Measurements from ENCODE around the gene TWNK. TPM values are rescaled to one million over a fixed set of nuclear protein-coding genes. Genes with fewer than 3 reads are reported as not detected.

Gene TWNK
- total RNA-seq, 2 donors from 2014 or later: 4.6 to 11.4 TPM

- intact Hi-C loops (cut with DNase I): no loop called here
- no peak overlapping the region for H3K9ac ChIP-seq (ENCODE audit: low read depth in 2 of 2, low read length in 2 of 2)
- no peak overlapping the region for H3K27ac ChIP-seq
- peaks cover 18% of the 10 kb centered on the region for H3K36me3 ChIP-seq
- H3K27me3 ChIP-seq: no peaks in the 10 kb centered on the region
- H3K4me1 ChIP-seq: no peaks in the 10 kb centered on the region
- DNase-seq: no peak
- no peak overlapping the region for H3K4me3 ChIP-seq
- H3K9me3 ChIP-seq: no peaks in the 10 kb centered on the region
- TF ChIP-seq CTCF (IDR thresholded peaks at IDR 0.05): no peak
Measured at GRCh38 chr10:100976906-100977305, 10.4 kb upstream of the TWNK start.

- intact Hi-C loops (cut with DNase I): no loop called here
- no peak overlapping the region for H3K27ac ChIP-seq
- H3K27me3 ChIP-seq: no peaks in the 10 kb centered on the region
- no peaks in the 10 kb centered on the region for H3K4me1 ChIP-seq
- H3K9ac ChIP-seq (ENCODE audit: low read depth in 2 of 2, low read length in 2 of 2): no peak overlapping the region
- no peak overlapping the region for H3K4me3 ChIP-seq
- no peak for TF ChIP-seq CTCF (IDR thresholded peaks at IDR 0.05)
- peaks cover 18% of the 10 kb centered on the region for H3K36me3 ChIP-seq
- DNase-seq: no peak
- no peaks in the 10 kb centered on the region for H3K9me3 ChIP-seq
Measured at GRCh38 chr10:100977436-100977835, 9.9 kb upstream of the TWNK start.

GRCh38 chr10:100978121-100978900 is 9.0 kb upstream of the TWNK start:
- intact Hi-C loops (cut with DNase I): no loop called here
- no peaks in the 10 kb centered on the region for H3K27me3 ChIP-seq
- peaks cover 18% of the 10 kb centered on the region for H3K36me3 ChIP-seq
- no peak for DNase-seq
- no peaks in the 10 kb centered on the region for H3K9me3 ChIP-seq
- no peak overlapping the region for H3K4me3 ChIP-seq
- TF ChIP-seq CTCF (IDR thresholded peaks at IDR 0.05): no peak
- no peaks in the 10 kb centered on the region for H3K4me1 ChIP-seq
- no peak overlapping the region for H3K9ac ChIP-seq (ENCODE audit: low read depth in 2 of 2, low read length in 2 of 2)
- H3K27ac ChIP-seq: no peak overlapping the region

- no peak for DNase-seq
- Histone ChIP-seq H3K9ac (ENCODE audit: low read depth in 2 of 2, low read length in 2 of 2) (no peak overlapping the region), H3K4me1 (no peaks in the 10 kb centered on the region), H3K27me3 (no peaks in the 10 kb centered on the region), H3K4me3 (no peak overlapping the region), H3K27ac (no peak overlapping the region), H3K9me3 (no peaks in the 10 kb centered on the region), H3K36me3 (peaks cover 18% of the 10 kb centered on the region)
- intact Hi-C loops (cut with DNase I): no loop called here
- no peak for TF ChIP-seq CTCF (IDR thresholded peaks at IDR 0.05)
Measured at GRCh38 chr10:100978901-100979195, 8.5 kb upstream of the TWNK start.

GRCh38 chr10:100979791-100980272 is 7.5 kb upstream of the TWNK start:
- H3K9ac ChIP-seq (ENCODE audit: low read depth in 2 of 2, low read length in 2 of 2): no peak overlapping the region
- H3K27me3 ChIP-seq: no peaks in the 10 kb centered on the region
- no peaks in the 10 kb centered on the region for H3K9me3 ChIP-seq
- no peak overlapping the region for H3K4me3 ChIP-seq
- DNase-seq: no peak
- intact Hi-C loops (cut with DNase I): no loop called here
- H3K36me3 ChIP-seq: peaks cover 18% of the 10 kb centered on the region
- TF ChIP-seq CTCF (IDR thresholded peaks at IDR 0.05): no peak
- H3K4me1 ChIP-seq: no peaks in the 10 kb centered on the region
- H3K27ac ChIP-seq: no peak overlapping the region

All from colonic mucosa (tissue), 4 donors.